Sciatic nerve (tissue), 2 donors: ENCODE results near the gene TRPC1. TPM values are rescaled to one million over a fixed set of nuclear protein-coding genes. Genes with fewer than 3 reads are reported as not detected.
"Not testable (repeated sequence)": the region's sequence is repeated elsewhere in the genome, so short reads cannot be mapped to it uniquely, and the experiment has no call there.

ENCODE experiments used
- ATAC-seq: fragments of 200-7000 bp; cut with Tn5 transposase; one replicate; pipeline ENCODE4 v1.9.1; 2020; ENCODE audit warnings: mild to moderate bottlenecking, moderate library complexity
- DNase-seq: peaks from one replicate; pipeline ENCODE4 v3.0.0-alpha.2; 2020; ENCODE audit warnings: low spot score
- intact Hi-C: fragments of 100-400 bp; cut with DNase I; formaldehyde crosslinking; loops from one replicate; pipeline ENCODE4 v1.14.2; 2022
- total RNA-seq: library from RNA; stranded (reverse); fragmentation: NEBNext Ultra II Directional; extraction: Animal tissue kit (Norgen Biotek cat#: 25700); gene quantifications from one replicate; pipeline ENCODE4 v1.2.1, GENCODE V29; 2021
- donor health status: DM: no; HTN: no; CAD: no.
- donor health status: DM: no; HTN: no; CAD: no.

Gene TRPC1
- total RNA-seq, 1 donor from 2014 or later, result 30.4 TPM

- ATAC-seq, result no peak
- DNase-seq, result no peak
- intact Hi-C loops, result no loop called here
These were observed 14.6 kb downstream of the TRPC1 start for GRCh38 chr3:142738396-142738795.

GRCh38 chr3:142746646-142747045 is 22.8 kb downstream of the TRPC1 start:
- ATAC-seq (no peak), DNase-seq (no peak)
- intact Hi-C loops, result no loop called here

- DNase-seq, intact Hi-C loops, ATAC-seq: not testable (repeated sequence)
These were observed 26.7 kb downstream of the TRPC1 start for GRCh38 chr3:142750531-142750930.

GRCh38 chr3:142752605-142753004 is 28.8 kb downstream of the TRPC1 start:
- intact Hi-C loops, ATAC-seq, DNase-seq: not testable (repeated sequence)

GRCh38 chr3:142754494-142754893 is 30.7 kb downstream of the TRPC1 start:
- ATAC-seq, result no peak
- intact Hi-C loops, result no loop called here
- DNase-seq, result no peak

- ATAC-seq, result no peak
These were observed 44.5 kb downstream of the TRPC1 start for GRCh38 chr3:142768338-142768737.

GRCh38 chr3:142777927-142778326 is 54.1 kb downstream of the TRPC1 start:
- intact Hi-C loops, result no loop called here
- no peak for ATAC-seq
- no peak for DNase-seq

More at GRCh38 chr3:142768338-142768737, 44.5 kb downstream of the TRPC1 start:
- no peak for DNase-seq
- intact Hi-C loops, result no loop called here

- intact Hi-C loops, result no loop called here
- DNase-seq, result no peak
- no peak for ATAC-seq
These were observed 54.7 kb downstream of the TRPC1 start for GRCh38 chr3:142778541-142778940.

- ATAC-seq, result no peak
- no peak for DNase-seq
- intact Hi-C loops, result no loop called here
These were observed 55.8 kb downstream of the TRPC1 start for GRCh38 chr3:142779591-142779990.

GRCh38 chr3:142782616-142783015 is 58.8 kb downstream of the TRPC1 start:
- no peak for DNase-seq
- intact Hi-C loops, result no loop called here
- no peak for ATAC-seq

- no peak for ATAC-seq
- intact Hi-C loops, result no loop called here
These were observed 60.4 kb downstream of the TRPC1 start for GRCh38 chr3:142784228-142784627.

GRCh38 chr3:142785996-142786395 is 62.2 kb downstream of the TRPC1 start:
- no peak for ATAC-seq
- intact Hi-C loops, result no loop called here
- no peak for DNase-seq

More at GRCh38 chr3:142784228-142784627, 60.4 kb downstream of the TRPC1 start:
- DNase-seq, result no peak

GRCh38 chr3:142787719-142788118 is 63.9 kb downstream of the TRPC1 start:
- intact Hi-C loops, result no loop called here
- no peak for ATAC-seq
- DNase-seq, result no peak

- intact Hi-C loops, result no loop called here
- DNase-seq (no peak), ATAC-seq (no peak)
These were observed 70.7 kb downstream of the TRPC1 start for GRCh38 chr3:142794508-142794907.

GRCh38 chr3:142795332-142795731 is 71.5 kb downstream of the TRPC1 start:
- ATAC-seq (no peak), DNase-seq (no peak)
- intact Hi-C loops, result no loop called here

- DNase-seq, result no peak
- no peak for ATAC-seq
- intact Hi-C loops, result no loop called here
These were observed 73.0 kb downstream of the TRPC1 start for GRCh38 chr3:142796823-142797222.

GRCh38 chr3:142801746-142802145 is 77.9 kb downstream of the TRPC1 start:
- DNase-seq (no peak), ATAC-seq (no peak)
- intact Hi-C loops, result no loop called here

GRCh38 chr3:142802891-142803290 is 79.1 kb downstream of the TRPC1 start:
- DNase-seq (no peak), ATAC-seq (no peak)
- intact Hi-C loops, result no loop called here

GRCh38 chr3:142808103-142808917 is 84.5 kb downstream of the TRPC1 start:
- ATAC-seq (no peak), DNase-seq (no peak)
- intact Hi-C loops, result no loop called here

GRCh38 chr3:142809259-142809658 is 85.4 kb downstream of the TRPC1 start:
- ATAC-seq (no peak), DNase-seq (no peak)
- intact Hi-C loops, result no loop called here

GRCh38 chr3:142815803-142816202 is 92.0 kb downstream of the TRPC1 start:
- ATAC-seq (no peak), DNase-seq (no peak)
- intact Hi-C loops, result no loop called here
